Dermis lymphatic vessel endothelial cell (primary cell): ENCODE results near the gene VIPR1. TPM values are rescaled to one million over a fixed set of nuclear protein-coding genes. Genes with fewer than 3 reads are reported as not detected.

Experiments used
- total RNA-seq: library from RNA; depleted of rRNA; stranded (reverse); fragments of >200 nt; gene quantifications from 2 replicates; pipeline ENCODE4 v1.2.1, GENCODE V29; 2014

VIPR1 gene
- 0.09 and 0.11 TPM in 2 replicates for total RNA-seq

DNA sequence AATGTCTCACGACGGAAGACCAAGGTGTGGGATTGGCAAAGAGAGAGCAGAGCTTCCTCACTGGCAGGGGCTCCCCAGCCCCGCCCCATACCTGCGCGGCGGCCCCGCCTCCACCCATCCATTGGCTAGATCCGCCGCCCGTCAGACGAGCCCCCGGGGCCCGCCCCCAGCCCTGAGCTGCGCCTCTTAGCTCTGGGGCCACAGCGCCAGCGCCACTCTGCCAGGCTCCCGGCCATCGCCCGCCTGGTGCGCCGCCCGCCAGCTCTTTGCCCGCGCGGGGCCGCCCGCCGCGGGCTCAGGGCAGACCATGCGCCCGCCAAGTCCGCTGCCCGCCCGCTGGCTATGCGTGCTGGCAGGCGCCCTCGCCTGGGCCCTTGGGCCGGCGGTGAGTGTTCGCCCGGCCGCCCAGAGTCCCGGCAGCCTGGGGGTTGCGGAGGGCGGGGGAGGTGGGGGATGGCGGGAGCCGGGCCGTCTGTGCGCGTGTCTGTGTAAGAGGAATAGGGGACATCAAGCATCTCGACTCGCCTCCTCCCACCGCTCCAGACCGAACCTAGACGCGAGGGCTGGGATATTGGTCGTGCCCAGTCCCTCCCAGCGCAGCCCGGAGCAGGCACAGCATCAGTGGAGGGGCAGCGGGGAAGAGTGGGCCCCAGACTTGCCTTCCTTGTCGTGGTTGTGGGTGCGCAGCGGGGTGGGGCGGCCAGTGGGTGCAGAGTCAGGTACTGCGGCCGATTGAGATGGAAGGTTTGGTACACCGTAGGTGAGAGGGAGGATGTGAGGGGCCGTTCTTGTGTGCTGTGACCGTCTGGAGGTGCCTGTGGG, at the start of gene VIPR1:
Gene VIPR1, plus strand, starts transcription at position 215 of the 822 bp plus-strand sequence. Its CDS starts 93 bp downstream, at position 308.

GRCh38 chr3:42581709-42582473, 79.4 kb downstream of the VIPR1 start, which contains the start of gene SEC22C:
TSS of gene SEC22C (minus strand) at chr3:42581967. CDS start at chr3:42569046, 12,921 bp downstream.

Other genes starting within 250 kb of the VIPR1 start
- gene CCK, start 236.5 kb upstream of the VIPR1 start, total RNA-seq = not detected in 2 replicates
- not detected in 2 replicates for gene LYZL4, start 92.0 kb upstream of the VIPR1 start, total RNA-seq
- gene SEC22C, start 79.3 kb downstream of the VIPR1 start, total RNA-seq = 84.9 and 105 TPM in 2 replicates
- gene SS18L2, start 88.2 kb downstream of the VIPR1 start, total RNA-seq = 26.6 and 36.4 TPM in 2 replicates
- 59.2 and 62.1 TPM in 2 replicates for gene NKTR, start 98.0 kb downstream of the VIPR1 start, total RNA-seq
- 17.5 and 21.8 TPM in 2 replicates for gene ZBTB47, start 151.1 kb downstream of the VIPR1 start, total RNA-seq
- not detected in 2 replicates for gene KLHL40, start 182.9 kb downstream of the VIPR1 start, total RNA-seq
- not detected in 2 replicates for gene HHATL, start 200.2 kb downstream of the VIPR1 start, total RNA-seq